GM18861 (cell line): ENCODE data around the gene KNSTRN.

Experiments
- ATAC-seq: cut with Tn5 transposase; IDR thresholded peaks from one replicate; pipeline ENCODE4 v1.9.1; 2021; ENCODE audit not compliant: unreplicated experiment

KNSTRN gene

GRCh38 chr15:40365624-40366456, 16.7 kb upstream of the KNSTRN start:
- no peak for ATAC-seq

GRCh38 chr15:40366457-40367370, 15.8 kb upstream of the KNSTRN start:
- no peak for ATAC-seq

GRCh38 chr15:40367371-40367685, 15.2 kb upstream of the KNSTRN start:
- ATAC-seq, result no peak

- peak; percentile 73 for ATAC-seq
Observed at GRCh38 chr15:40367686-40368611, 14.6 kb upstream of the KNSTRN start.

GRCh38 chr15:40368719-40369473, 13.6 kb upstream of the KNSTRN start:
- ATAC-seq, result no peak

- ATAC-seq, result no peak
Observed at GRCh38 chr15:40369474-40369869, 13.0 kb upstream of the KNSTRN start.

GRCh38 chr15:40369971-40370370, 12.6 kb upstream of the KNSTRN start:
- no peak for ATAC-seq

- ATAC-seq, result no peak
Observed at GRCh38 chr15:40372981-40373380, 9.5 kb upstream of the KNSTRN start.

GRCh38 chr15:40377606-40378005, 4.9 kb upstream of the KNSTRN start:
- ATAC-seq, result no peak

GRCh38 chr15:40379374-40379773, 3.1 kb upstream of the KNSTRN start:
- ATAC-seq, result no peak

- ATAC-seq, result no peak
Observed at GRCh38 chr15:40379853-40380252, 2.7 kb upstream of the KNSTRN start.

GRCh38 chr15:40380636-40381035, 1.9 kb upstream of the KNSTRN start:
- ATAC-seq, result no peak

- no peak for ATAC-seq
Observed at GRCh38 chr15:40381818-40382529, 547 bp upstream of the KNSTRN start.

GRCh38 chr15:40386480-40386879, 4.0 kb downstream of the KNSTRN start:
- ATAC-seq, result no peak

- no peak for ATAC-seq
Observed at GRCh38 chr15:40388941-40389823, 6.7 kb downstream of the KNSTRN start.

- ATAC-seq, result no peak
Observed at GRCh38 chr15:40389824-40390595, 7.5 kb downstream of the KNSTRN start.

- ATAC-seq, result no peak
Observed at GRCh38 chr15:40392986-40393948, 10.7 kb downstream of the KNSTRN start.
